Measurements from ENCODE around the gene CHST12. TPM values are rescaled to one million over a fixed set of nuclear protein-coding genes. Genes with fewer than 3 reads are reported as not detected.

The CHST12 gene
- total RNA-seq, 1 experiment from 2014 or later, result 12.9 TPM

DNA sequence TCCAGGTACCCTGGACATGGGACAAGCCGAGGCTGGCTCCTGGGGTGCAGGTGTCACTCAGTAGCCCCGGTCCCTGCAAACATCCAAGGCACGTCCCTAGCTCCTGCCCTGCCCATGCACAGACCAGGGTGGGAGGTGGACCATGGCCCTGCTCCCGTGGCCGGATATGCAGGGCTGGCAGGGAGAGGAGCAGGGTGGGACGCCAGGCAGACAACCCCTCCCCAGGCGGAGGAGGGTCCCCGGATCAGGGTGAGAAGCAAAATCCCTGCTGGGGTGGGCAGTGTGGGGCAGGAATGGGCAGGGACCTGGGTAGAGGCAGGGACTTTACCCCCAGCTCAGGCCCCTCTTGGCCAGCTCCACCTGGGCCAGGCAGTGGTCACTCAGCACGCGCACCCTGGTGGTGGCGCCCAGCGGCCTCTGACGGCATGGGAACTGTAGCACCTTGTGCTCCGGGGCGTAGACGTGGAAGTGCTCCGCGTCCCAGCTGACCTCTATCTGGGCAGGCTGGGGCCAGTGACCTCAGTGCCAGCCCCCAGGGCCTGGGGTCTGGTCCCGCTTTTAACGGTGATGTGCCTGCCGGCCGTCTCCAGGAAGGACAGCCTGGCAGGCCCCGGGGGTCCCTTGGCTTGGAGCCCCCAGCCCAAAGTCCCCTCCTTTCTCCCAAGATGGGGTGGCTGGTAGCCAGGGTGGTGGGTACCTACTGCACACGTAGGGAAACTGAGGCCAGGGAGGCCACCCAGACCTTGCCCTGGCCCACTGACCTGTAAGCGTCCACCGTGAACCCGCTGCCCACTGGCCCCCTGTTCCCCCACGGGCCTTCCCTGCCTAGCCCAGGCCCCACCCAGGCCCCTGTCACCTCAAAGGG is 71.6 kb downstream of the CHST12 start:
- no peaks in the 10 kb centered on the region for H3K9me2 ChIP-seq (replicated peaks; ENCODE audit: low read length)
- TF ChIP-seq EZH2phosphoT487 (IDR thresholded peaks at IDR 0.05; ENCODE audit: borderline replicate concordance, low read length) (no peak), EZH2 (IDR thresholded peaks at IDR 0.05; ENCODE audit: low read length, unreplicated experiment) (no peak)
- TF ChIP-seq, protein P1, sequence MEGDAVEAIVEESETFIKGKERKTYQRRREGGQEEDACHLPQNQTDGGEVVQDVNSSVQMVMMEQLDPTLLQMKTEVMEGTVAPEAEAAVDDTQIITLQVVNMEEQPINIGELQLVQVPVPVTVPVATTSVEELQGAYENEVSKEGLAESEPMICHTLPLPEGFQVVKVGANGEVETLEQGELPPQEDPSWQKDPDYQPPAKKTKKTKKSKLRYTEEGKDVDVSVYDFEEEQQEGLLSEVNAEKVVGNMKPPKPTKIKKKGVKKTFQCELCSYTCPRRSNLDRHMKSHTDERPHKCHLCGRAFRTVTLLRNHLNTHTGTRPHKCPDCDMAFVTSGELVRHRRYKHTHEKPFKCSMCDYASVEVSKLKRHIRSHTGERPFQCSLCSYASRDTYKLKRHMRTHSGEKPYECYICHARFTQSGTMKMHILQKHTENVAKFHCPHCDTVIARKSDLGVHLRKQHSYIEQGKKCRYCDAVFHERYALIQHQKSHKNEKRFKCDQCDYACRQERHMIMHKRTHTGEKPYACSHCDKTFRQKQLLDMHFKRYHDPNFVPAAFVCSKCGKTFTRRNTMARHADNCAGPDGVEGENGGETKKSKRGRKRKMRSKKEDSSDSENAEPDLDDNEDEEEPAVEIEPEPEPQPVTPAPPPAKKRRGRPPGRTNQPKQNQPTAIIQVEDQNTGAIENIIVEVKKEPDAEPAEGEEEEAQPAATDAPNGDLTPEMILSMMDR (conservative IDR thresholded peaks at IDR 0.05; ENCODE audit: low read depth, low read length), result no peak
- no peaks in the 10 kb centered on the region for H3F3A ChIP-seq (ENCODE audit: low read length, unreplicated experiment)
- H3K27ac ChIP-seq (ENCODE audit: low read length), result no peak overlapping the region
- ATAC-seq, result no peak
- no peak for DNase-seq
- H3K79me2 ChIP-seq (ENCODE audit: low read length), result no peaks in the 10 kb centered on the region
- H3K27me3 ChIP-seq (ENCODE audit: low read length), result no peaks in the 10 kb centered on the region
- ChIA-PET CTCF (no interaction called here), POLR2A (ENCODE audit: unreplicated experiment) (no interaction called here)
- H3K4me3 ChIP-seq (ENCODE audit: low read length), result no peak overlapping the region
- intact Hi-C loops (cut with micrococcal nuclease), result loop anchor here (5.0 kb wide), 2 partner anchors 42 to 207 kb away; partner anchors contain the start of gene LFNG
- H4K20me1 ChIP-seq (ENCODE audit: low read length), result no peaks in the 10 kb centered on the region
- no peaks in the 10 kb centered on the region for H3K9me3 ChIP-seq (ENCODE audit: low read length)
- H3K9ac ChIP-seq (ENCODE audit: low read length), result no peak overlapping the region
- no peak overlapping the region for H3K4me2 ChIP-seq (ENCODE audit: low read length)
- BruUV-seq (replicated peaks), result no TSS peak
- H3K4me1 ChIP-seq (ENCODE audit: insufficient read depth, low read length), result peaks cover 16% of the 10 kb centered on the region; the same call in 1 of the 2 replicates
- no peak overlapping the region for H2AFZ ChIP-seq (ENCODE audit: low read length)
- no peaks in the 10 kb centered on the region for H3K36me3 ChIP-seq (ENCODE audit: low read depth, low read length)

DNA sequence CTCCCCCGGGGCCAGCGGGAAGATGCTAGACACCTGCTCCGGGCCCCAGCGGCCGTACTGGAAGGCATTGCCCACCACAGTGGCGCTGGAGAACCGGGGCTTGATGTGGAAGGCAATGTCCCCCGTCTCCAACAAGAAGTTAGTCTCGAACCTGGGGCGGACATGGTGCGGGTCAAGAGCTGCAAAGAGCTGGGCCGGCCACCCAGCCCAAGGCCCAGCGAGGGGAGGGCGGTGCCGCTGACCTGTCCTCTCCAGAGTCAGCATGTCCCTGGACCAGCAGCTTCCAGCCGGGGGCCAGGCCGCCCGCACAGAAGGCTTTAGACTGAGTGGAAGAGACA is 72.2 kb downstream of the CHST12 start:
- intact Hi-C loops (cut with micrococcal nuclease), result loop anchor here (2.0 to 5.0 kb wide), 3 partner anchors 42 to 207 kb away; partner anchors contain the start of genes BRAT1 and LFNG
- CTCF ChIA-PET, result no interaction called here

More for the DNA sequence above, 72.2 kb downstream of the CHST12 start:
- H4K20me1 ChIP-seq (ENCODE audit: low read length), result no peaks in the 10 kb centered on the region
- H3K9me2 ChIP-seq (replicated peaks; ENCODE audit: low read length), result no peaks in the 10 kb centered on the region
- H3K79me2 ChIP-seq (ENCODE audit: low read length), result no peaks in the 10 kb centered on the region
- H3K4me2 ChIP-seq (ENCODE audit: low read length), result no peak overlapping the region
- H3K4me1 ChIP-seq (ENCODE audit: insufficient read depth, low read length), result peaks cover 16% of the 10 kb centered on the region; the same call in 1 of the 2 replicates
- no peaks in the 10 kb centered on the region for H3K9me3 ChIP-seq (ENCODE audit: low read length)
- H3K9ac ChIP-seq (ENCODE audit: low read length), result no peak overlapping the region
- no peaks in the 10 kb centered on the region for H3F3A ChIP-seq (ENCODE audit: low read length, unreplicated experiment)
- ATAC-seq (no peak), DNase-seq (no peak)
- TF ChIP-seq EZH2phosphoT487 (IDR thresholded peaks at IDR 0.05; ENCODE audit: borderline replicate concordance, low read length) (no peak), EZH2 (IDR thresholded peaks at IDR 0.05; ENCODE audit: low read length, unreplicated experiment) (no peak)
- TF ChIP-seq, protein P1 (conservative IDR thresholded peaks at IDR 0.05; ENCODE audit: low read depth, low read length), result no peak
- H3K4me3 ChIP-seq (ENCODE audit: low read length), result no peak overlapping the region
- H3K27me3 ChIP-seq (ENCODE audit: low read length), result no peaks in the 10 kb centered on the region
- no peak overlapping the region for H2AFZ ChIP-seq (ENCODE audit: low read length)
- H3K36me3 ChIP-seq (ENCODE audit: low read depth, low read length), result no peaks in the 10 kb centered on the region
- BruUV-seq (replicated peaks), result no TSS peak
- no peak overlapping the region for H3K27ac ChIP-seq (ENCODE audit: low read length)
- POLR2A ChIA-PET (ENCODE audit: unreplicated experiment), result no interaction called here
